GM21528 (cell line): ENCODE results near the gene DNMT1.

Source experiments
- ATAC-seq: cut with Tn5 transposase; IDR thresholded peaks from one replicate; pipeline ENCODE4 v1.9.1; 2021; ENCODE audit warnings: mild to moderate bottlenecking, moderate library complexity; ENCODE audit not compliant: unreplicated experiment, low FRiP score

The DNMT1 gene

DNA sequence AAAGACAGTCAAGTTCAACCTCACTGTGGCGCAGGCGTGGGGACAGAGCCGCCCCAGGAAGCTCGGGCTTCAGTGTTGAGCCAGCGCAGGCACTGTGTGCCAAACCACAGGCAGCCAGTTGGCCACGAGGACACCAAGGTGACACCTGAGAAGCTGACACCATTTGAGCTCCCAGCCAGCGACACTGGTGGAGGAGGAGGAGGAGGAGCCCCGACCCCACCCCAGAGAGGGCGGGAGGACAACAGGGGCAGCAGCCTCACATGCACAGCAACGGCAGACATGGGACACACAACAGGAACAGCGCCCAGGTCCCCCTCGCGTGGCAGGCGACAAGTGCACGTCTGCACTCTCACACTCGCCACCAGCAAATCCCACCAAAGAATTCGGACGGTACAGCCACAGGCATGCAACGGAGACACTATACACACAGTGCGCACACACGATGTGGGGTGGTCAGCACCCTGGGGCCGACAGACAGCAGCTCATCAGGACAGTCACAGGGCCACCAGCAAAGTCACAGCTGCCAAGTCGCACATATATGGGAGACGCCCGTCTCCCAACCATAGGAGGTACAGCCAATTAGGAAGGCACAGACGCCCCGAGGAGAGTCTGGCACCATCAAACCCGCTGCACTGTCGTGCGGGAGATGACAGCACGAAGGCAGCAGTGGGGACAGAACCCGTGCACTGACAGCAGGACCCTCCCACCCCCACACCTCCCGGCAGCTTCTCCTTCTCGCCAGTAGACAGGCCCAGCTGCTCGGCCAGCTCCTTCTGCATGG is 78.5 kb downstream of the DNMT1 start:
- ATAC-seq = no peak

DNA sequence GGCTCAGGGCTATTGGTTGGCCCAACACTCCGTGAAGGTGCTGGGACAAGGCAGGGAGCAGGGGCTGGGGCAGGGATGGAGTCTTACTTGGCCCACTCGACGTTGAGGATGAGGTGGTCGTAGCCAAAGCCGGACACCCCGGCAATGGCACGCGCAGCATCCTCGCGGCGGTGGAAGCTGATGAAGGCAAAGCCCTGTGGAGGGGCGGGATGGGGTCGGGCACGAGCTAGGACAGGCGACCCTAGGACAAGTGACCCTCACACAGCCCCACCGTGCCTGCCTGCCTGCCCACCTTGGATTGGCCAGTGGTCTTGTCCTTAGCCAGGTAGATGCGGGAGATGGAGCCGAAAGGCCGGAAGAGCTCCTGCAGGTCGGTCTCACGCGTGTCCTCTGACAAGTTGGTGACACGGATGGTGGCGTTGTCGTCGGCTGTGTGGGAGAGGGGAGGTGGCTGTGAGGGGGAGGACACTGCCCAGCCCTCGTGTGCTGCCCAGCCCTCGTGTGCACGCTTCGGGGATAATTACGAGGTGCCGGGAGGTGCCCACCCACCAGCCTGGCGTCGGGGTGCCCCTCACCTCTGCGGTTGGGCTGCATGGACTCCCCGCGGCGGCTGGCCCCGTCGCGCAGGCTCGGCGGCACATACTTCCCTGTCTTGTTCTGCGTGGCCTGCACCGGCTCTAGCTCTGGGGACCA is 79.2 kb downstream of the DNMT1 start:
- ATAC-seq = no peak

DNA sequence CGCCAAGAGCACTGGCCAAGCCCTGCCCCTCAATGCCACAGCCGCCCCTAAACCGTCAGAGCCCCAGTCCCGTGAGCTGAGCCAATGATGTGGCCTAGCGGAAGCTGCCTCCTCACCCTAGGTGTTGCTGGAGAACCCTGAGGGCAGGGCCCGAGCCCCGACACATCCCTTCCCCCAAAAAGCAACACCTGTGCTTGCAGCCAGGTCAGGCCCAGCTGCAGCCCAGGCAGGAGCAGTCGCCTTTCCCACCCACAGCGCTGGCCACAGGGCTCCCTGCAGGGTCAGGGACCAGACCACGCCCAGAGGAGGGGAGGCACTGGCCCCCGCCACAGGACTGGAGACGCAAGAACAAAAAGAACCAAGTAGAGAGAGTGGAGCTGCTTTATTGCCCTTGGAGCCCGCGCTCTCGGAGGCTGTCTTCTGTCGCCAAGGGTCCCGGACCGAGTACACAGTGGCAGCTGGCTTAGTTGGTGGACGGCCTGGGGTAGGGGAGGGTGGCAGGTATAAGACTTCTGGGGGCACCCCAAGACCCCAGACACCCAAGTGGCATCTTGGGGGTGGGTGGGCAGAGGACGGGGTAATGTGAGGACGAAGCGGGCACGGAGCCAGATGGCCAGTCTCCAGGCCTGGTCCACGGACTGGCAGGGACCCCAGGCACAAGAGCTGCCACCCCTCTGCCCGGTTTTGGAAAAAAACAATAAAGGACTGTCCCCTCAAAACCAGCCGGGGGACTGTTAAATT is 79.9 kb downstream of the DNMT1 start:
- no peak for ATAC-seq

GRCh38 chr19:10113964-10114650 is 80.6 kb downstream of the DNMT1 start:
- no peak for ATAC-seq

DNA sequence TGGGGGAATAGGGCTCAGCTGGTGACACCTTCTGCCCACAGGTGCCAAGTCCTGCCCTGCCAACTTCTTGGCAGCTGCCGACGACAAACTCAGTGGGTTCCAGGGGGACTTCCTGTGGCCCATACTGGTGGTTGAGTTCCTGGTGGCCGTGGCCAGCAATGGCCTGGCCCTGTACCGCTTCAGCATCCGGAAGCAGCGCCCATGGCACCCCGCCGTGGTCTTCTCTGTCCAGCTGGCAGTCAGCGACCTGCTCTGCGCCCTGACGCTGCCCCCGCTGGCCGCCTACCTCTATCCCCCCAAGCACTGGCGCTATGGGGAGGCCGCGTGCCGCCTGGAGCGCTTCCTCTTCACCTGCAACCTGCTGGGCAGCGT is 81.2 kb downstream of the DNMT1 start:
- no peak for ATAC-seq

- ATAC-seq = no peak
Measured at GRCh38 chr19:10112895-10113591, 81.7 kb downstream of the DNMT1 start.

GRCh38 chr19:10112037-10112761 is 82.6 kb downstream of the DNMT1 start:
- no peak for ATAC-seq

DNA sequence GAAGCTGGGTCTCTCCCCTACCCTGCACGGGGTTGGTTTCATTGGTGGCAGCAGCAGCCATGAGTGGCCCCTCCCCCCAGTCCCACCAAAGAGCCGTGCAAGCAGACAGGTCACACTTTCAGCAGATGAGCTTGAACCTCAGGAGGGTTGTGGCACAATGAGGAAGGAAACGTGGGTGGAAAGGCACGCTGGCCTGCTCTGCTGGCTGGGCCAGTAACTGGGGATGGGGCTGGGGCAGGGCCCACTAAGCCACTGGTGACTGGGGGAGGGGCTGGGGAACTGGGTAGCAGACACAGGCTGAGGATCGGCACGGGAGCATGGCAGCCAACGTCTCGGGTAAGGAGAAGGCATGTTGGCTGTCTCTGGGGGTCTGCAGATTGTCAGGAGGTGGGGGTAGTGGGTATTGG is 83.3 kb downstream of the DNMT1 start, which contains the start of gene P2RY11:
Gene P2RY11 (plus strand): TSS at position 289 of the 407 bp plus-strand sequence. CDS start 29 bp downstream, at position 318.
- ATAC-seq = no peak

DNA sequence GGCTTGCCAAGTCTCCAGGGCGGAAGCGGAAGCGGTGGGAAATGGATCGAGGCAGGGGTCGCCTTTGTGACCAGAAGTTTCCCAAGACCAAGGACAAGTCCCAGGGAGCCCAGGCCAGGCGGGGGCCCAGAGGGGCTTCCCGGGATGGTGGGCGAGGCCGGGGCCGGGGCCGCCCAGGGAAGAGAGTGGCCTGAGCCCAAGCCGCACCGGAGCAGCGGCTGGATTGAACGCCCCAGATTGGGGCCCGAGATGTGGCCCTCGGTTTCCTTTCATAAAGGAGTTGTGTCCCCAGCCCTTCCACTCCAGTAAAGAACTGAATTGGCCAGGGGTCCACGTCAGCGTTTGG is 83.8 kb downstream of the DNMT1 start:
- no peak for ATAC-seq

DNA sequence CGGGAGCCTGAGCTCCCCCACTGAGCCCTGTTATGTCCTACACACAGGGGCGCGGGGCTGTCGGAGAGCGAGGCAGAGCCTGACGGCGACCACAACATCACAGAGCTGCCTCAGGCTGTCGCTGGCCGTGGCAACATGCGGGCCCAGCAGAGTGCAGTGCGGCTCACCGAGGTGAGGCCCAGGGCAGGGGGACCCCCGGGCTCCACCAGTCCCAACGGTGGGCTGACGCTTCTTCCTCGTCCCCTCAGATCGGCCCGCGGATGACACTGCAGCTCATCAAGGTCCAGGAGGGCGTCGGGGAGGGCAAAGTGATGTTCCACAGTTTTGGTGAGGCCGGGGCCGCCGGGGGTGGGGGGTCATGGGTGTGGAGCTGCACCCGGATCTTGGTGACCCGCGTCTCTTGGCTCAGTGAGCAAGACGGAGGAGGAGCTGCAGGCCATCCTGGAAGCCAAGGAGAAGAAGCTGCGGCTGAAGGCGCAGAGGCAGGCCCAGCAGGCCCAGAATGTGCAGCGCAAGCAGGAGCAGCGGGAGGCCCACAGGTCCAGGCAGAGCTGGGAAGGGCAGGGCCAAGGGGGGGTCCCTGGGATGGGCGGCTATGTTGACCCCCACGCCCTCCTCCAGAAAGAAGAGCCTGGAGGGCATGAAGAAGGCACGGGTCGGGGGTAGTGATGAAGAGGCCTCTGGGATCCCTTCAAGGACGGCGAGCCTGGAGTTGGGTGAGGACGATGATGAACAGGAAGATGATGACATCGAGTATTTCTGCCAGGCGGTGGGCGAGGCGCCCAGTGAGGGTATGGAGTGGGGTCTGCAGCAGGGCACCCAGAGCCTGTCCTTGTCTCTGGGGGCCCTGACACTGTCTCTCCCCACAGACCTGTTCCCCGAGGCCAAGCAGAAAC is 84.4 kb downstream of the DNMT1 start:
- no peak for ATAC-seq

GRCh38 chr19:10109528-10109927 is 85.2 kb downstream of the DNMT1 start:
- ATAC-seq = no peak

GRCh38 chr19:10107817-10108367 is 86.9 kb downstream of the DNMT1 start:
- ATAC-seq = no peak

- ATAC-seq = no peak
Measured at GRCh38 chr19:10107254-10107653, 87.5 kb downstream of the DNMT1 start.

- peak; percentile 51 for ATAC-seq
Measured at GRCh38 chr19:10106100-10106936, 88.4 kb downstream of the DNMT1 start, which contains the start of gene PPAN. PPAN (plus strand) TSS chr19:10106362; CDS start chr19:10106395, 33 bp downstream.

GRCh38 chr19:10105509-10106099 is 89.1 kb downstream of the DNMT1 start:
- ATAC-seq = no peak

DNA sequence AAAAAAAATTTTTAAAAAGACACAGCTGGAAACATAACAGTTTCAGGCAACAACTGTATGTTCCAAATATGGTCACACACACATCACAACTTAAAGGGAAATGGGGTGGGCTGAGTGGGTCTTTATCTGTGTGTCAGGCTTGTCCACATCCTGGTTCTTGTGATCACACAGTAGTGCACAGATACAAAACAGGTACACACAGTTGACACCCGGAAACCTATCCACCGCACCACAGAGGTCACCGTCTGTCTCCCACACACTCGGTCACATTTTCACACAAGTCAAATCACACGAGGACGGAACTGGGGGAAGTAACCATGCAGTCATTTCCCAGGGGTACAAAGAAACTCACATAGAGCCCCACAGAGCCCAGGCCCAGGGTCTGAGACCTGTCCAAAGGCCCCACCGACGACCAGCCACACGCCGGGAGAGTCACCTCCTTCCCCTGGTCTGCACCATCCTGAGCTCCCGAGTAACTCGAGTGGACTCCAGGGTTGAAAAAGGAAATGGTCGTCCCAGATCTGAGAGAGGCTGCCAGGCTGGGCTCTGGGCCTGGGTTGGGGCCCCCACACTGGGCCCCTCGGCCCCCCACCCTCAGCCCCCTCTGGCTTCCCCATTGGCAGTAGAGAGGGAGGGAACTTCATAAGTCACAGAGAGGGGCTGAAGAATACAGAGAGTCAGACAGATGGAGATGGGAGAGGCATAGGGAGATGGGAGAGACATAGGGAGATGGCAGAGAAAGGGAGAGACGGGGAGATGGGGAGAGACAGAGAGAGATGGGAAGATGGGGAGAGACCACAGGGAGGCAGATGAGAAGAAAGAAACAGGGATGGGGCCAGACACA is 89.9 kb downstream of the DNMT1 start:
- ATAC-seq = peak; percentile 45
